PFSK-1 (cell line): ENCODE data around the gene NARS2.

Experiments
- FOXP2 ChIP-seq: optimal IDR thresholded peaks from 2 replicates; pipeline ENCODE3; 2011; ENCODE audit warnings: borderline replicate concordance, control low read depth, inconsistent platforms; ENCODE audit not compliant: insufficient read depth; ENCODE audit errors: extremely low read length, extremely low read depth
- POLR2AphosphoS5 ChIP-seq: IDR thresholded peaks from 2 replicates; pipeline ENCODE4 v1.6.1; 2012; ENCODE audit warnings: low read depth, mild to moderate bottlenecking, control low read depth, low read length, moderate library complexity
- SIN3A ChIP-seq: IDR thresholded peaks from 2 replicates; pipeline ENCODE4 v1.6.1; 2012; ENCODE audit warnings: mild to moderate bottlenecking, low read length, moderate library complexity, borderline replicate concordance; ENCODE audit not compliant: insufficient read depth
- TAF1 ChIP-seq: IDR thresholded peaks from 2 replicates; pipeline ENCODE4 v1.6.1; 2012; ENCODE audit warnings: low read length, control low read depth, borderline replicate concordance; ENCODE audit not compliant: insufficient read depth
- TF ChIP-seq, protein P1 (sequence below), 2 experiments: IDR thresholded peaks; 2 replicates each; pipeline versions ENCODE4 v1.6.1 to v1.8.0; 2011 to 2012; ENCODE audit warnings: low read depth in 2 of 2, low read length in 2 of 2, control low read depth in 1 of 2, inconsistent platforms in 1 of 2, mild to moderate bottlenecking in 1 of 2, moderate library complexity in 1 of 2; ENCODE audit not compliant: insufficient read depth in 1 of 2

Gene NARS2

DNA sequence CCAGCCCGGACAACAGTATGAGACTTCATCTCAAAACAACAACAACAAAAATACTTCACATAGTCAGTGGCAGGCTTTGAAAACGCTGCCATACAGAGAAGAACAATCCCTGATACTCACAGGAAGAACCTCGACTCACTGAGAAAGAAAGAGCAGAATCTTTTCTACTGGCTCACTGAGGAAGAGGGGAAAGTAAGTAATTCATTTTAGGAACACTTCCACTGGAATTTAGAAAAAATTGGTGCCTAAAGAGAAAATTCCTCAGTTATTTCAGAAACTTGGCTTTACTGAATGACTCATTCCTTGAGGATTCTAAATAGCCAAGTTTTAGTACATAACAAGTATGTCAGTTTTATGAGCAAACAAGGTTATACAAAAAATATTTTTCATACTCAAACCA lies 12.3 kb downstream of the NARS2 start:
- TF ChIP-seq, protein P1, sequence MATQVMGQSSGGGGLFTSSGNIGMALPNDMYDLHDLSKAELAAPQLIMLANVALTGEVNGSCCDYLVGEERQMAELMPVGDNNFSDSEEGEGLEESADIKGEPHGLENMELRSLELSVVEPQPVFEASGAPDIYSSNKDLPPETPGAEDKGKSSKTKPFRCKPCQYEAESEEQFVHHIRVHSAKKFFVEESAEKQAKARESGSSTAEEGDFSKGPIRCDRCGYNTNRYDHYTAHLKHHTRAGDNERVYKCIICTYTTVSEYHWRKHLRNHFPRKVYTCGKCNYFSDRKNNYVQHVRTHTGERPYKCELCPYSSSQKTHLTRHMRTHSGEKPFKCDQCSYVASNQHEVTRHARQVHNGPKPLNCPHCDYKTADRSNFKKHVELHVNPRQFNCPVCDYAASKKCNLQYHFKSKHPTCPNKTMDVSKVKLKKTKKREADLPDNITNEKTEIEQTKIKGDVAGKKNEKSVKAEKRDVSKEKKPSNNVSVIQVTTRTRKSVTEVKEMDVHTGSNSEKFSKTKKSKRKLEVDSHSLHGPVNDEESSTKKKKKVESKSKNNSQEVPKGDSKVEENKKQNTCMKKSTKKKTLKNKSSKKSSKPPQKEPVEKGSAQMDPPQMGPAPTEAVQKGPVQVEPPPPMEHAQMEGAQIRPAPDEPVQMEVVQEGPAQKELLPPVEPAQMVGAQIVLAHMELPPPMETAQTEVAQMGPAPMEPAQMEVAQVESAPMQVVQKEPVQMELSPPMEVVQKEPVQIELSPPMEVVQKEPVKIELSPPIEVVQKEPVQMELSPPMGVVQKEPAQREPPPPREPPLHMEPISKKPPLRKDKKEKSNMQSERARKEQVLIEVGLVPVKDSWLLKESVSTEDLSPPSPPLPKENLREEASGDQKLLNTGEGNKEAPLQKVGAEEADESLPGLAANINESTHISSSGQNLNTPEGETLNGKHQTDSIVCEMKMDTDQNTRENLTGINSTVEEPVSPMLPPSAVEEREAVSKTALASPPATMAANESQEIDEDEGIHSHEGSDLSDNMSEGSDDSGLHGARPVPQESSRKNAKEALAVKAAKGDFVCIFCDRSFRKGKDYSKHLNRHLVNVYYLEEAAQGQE (IDR thresholded peaks at IDR 0.05; ENCODE audit: insufficient read depth in 1 of 2, low read depth in 2 of 2, low read length in 2 of 2), result no peak
- TF ChIP-seq POLR2AphosphoS5 (no peak), FOXP2 (no peak), SIN3A (no peak)

DNA sequence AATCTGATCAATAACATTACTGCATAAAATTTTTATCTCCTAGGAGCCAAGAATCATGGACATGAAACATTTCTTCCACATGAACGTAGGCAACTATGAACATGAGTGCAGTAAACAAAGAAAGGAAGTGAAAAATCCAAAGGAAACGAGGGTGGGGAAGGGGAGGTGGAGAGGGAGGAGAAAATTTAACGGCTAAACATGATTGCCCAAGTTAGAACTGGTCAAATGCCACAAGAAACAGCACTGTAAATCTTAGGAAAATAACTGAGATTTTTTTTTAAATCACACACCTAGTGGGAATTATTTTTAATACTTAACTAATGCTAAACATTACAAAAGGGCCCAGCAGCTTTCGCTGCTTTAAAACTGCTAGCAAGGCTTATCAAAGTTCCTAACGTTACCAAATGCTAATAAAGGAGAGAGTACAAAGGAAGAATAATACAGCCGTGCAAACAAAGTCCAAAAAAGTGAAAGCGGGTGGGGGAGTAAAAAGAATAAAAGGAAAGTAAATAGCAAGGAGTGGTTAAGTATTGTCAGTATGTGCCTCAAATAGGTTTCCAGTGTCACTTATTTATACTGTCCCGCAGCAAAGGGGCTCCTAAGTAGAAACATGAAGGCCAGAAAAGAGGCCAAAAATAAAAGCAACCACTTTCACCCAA lies 13.7 kb downstream of the NARS2 start:
- TF ChIP-seq SIN3A, result no peak
- no peak for TF ChIP-seq POLR2AphosphoS5
- TF ChIP-seq TAF1, result no peak
- TF ChIP-seq, protein P1 (IDR thresholded peaks at IDR 0.05; ENCODE audit: insufficient read depth in 1 of 2, low read depth in 2 of 2, low read length in 2 of 2), result no peak
- no peak for TF ChIP-seq FOXP2

DNA sequence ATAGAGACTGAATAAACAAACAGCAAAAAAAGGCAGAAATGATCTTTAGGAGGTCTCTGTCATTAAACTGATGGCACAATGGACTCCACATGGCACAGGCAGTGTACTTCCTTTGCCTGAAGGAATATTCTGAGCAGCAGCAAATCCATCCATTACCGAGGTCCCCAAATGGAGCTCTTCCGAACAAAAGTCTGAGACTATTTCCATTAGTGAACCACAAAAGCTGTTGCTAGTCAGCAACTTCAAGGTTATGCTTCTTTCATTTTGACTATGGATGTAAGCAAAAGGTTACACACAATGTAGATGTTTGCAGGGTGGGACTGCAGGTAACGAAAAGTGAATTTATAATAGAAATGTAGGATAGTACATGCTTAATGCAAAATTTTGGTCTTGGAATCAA lies 14.5 kb downstream of the NARS2 start:
- TF ChIP-seq POLR2AphosphoS5, result no peak

DNA sequence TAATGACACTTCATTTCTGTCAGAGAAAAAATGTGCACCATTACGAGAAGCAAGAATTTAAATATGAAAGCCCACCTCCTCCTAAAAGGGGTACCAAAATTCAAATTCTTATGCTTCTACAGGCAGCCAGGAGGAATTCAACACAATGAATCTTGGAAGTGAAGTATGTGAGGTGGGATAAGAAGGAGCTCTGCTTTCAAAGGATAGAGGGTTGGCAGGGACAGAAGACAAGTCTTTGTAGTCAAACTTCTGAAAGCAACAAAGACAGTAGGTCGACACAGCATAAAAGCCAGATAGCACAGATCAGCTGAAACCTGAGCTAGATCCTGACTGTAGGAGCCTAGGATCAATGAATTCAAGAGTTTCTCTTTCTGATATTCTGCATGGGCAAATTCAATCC lies 17.4 kb downstream of the NARS2 start:
- TF ChIP-seq FOXP2, result no peak
- no peak for TF ChIP-seq TAF1

DNA sequence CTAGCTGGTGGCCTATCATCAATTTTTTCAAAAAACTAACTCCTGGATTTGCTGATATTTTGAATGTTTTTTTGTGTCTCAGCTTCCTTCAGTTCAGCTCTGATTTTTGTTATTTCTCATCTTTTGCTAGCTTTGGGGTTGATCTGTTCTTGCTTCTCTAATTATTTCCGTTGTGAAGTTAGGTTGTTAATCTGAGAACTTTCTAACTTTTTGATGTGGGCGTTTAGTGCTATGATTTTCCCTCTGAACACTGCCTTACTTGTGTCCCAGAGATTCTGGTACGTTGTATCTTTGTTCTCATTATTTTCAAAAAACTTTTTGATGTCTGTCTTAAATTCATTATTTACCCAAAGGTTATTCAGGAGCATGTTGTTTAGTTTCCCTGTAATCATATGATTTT lies 19.1 kb downstream of the NARS2 start:
- TF ChIP-seq, protein P1 (IDR thresholded peaks at IDR 0.05; ENCODE audit: insufficient read depth in 1 of 2, low read depth in 2 of 2, low read length in 2 of 2), result no peak
- no peak for TF ChIP-seq TAF1
- TF ChIP-seq SIN3A, result no peak

DNA sequence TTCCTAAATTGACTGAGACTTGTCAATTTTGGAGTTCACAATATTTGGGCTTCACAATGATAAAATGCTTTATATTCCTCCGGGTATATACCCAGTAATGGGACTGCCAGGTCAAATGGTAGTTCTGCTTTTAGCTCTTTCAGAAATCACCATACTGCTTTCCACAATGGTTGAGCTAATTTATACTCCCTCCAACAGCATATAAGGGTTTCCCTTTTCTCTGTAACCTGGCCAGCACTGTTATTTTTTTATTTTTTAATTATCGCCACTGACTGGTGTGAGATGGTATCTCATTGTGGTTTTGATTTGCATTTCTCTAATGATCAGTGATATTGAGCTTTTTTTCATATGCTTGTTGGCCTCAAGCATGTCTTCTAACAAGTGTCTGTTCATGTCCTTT lies 21.8 kb downstream of the NARS2 start:
- TF ChIP-seq SIN3A, result no peak

DNA sequence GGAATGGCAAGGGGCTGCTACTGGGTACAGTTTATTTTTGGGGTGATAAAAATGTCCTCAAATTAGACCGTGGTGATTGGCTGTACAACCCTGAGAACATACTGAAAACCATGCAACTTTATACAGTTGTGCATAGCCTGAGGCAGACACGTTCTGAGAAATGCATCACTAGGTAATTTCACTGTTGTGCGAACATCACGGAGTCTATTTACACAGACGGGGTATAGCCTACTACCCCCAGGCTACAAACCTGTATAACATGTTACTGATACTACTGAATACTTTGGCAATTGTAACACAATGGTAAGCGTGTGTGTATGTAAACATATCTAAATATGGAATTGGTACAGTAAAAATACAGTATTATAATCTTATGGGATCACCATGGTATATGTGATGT lies 23.6 kb downstream of the NARS2 start:
- TF ChIP-seq, protein P1 (IDR thresholded peaks at IDR 0.05; ENCODE audit: insufficient read depth in 1 of 2, low read depth in 2 of 2, low read length in 2 of 2), result no peak
- no peak for TF ChIP-seq SIN3A
- no peak for TF ChIP-seq FOXP2
- no peak for TF ChIP-seq POLR2AphosphoS5
- no peak for TF ChIP-seq TAF1
